Adrenal gland (tissue), 5 donors: ENCODE results near the gene RHOB.

Source experiments
- CTCF ChIP-seq, 6 experiments: fragments of 450-650 bp in 4 of 6; fragments of 200-600 bp in 2 of 6; sonication (generic) in 1 of 6; IDR thresholded peaks; 1 replicate in 5 of 6; 2 replicates in 1 of 6; pipeline versions ENCODE4 v1.5.1 to v1.8.0; 2016 to 2021; ENCODE audit warnings: antibody characterized with exemption in 6 of 6, mild to moderate bottlenecking in 2 of 6, moderate library complexity in 1 of 6
- POLR2A ChIP-seq, 2 donors: fragments of 450-650 bp; IDR thresholded peaks; one replicate each; pipeline ENCODE4 v1.6.1; 2017; ENCODE audit warnings: antibody characterized with exemption in 2 of 2, mild to moderate bottlenecking in 2 of 2, moderate library complexity in 1 of 2
- donor health status: DM: no; HTN: no; CAD: no.

- TF ChIP-seq CTCF (IDR thresholded peaks at IDR 0.05), result no peak
- peak in 1 of 2 donors; percentile 81 for TF ChIP-seq POLR2A (IDR thresholded peaks at IDR 0.05)
Observed at GRCh38 chr2:20444101-20444992, 2.5 kb upstream of the RHOB start.
